Hematopoietic multipotent progenitor cell (in vitro differentiated cells): Measurements from ENCODE around the gene HEPHL1. TPM values are rescaled to one million over a fixed set of nuclear protein-coding genes. Genes with fewer than 3 reads are reported as not detected.
"Not testable (repeated sequence)": the region's sequence is repeated elsewhere in the genome, so short reads cannot be mapped to it uniquely, and the experiment has no call there.

Experiments
- DNase-seq, 3 donors: peaks; one replicate each; pipeline ENCODE4 v3.0.0-alpha.2; 2011 to 2015; ENCODE audit warnings: low read depth in 2 of 3, low spot score in 2 of 3
- total RNA-seq: library from RNA; depleted of rRNA; stranded (reverse); fragments of >200 nt; gene quantifications from one replicate; pipeline ENCODE4 v1.2.3, GENCODE V29; 2012

HEPHL1 gene
- total RNA-seq, 1 donor = under 0.01 TPM

DNA sequence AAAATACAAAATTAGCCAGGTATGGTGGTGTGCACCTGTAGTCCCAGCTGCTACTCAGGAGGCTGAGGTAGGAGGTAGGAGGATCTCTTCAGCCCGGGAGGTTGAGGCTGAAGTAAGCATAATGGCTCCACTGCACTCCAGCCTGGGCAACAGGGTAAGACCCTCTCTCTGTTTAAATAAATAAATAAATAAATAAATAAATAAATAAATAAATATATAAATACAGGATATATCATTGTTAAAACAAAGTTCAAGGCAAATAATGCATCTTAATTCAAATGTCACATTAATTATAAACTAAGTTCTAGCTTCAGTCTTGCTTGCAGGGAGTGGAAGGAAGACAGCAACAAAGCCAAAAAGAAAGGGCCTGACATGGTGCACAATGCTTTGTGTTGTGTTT, 63.0 kb downstream of the HEPHL1 start:
- no peak for DNase-seq

DNA sequence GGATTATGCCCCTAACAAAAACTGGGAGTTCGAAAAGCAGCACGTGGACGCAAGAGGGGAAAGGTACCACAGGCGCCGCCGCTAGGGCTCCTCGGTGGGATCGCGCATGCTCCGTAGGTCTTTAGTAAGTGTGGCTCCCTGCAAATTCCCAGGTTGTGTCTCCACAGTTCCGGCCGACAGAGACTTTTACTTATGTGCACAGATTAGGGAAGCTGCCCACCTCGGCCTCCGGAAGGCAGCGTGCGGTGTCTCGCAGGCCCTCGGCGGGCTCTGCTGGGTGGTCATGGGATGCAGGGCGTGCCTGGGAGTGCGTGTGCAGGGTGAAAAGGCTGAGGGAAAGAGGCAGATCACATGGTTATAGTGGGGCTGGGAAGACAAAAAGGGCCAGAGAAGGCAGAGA, 67.8 kb downstream of the HEPHL1 start:
- DNase-seq = no peak

DNA sequence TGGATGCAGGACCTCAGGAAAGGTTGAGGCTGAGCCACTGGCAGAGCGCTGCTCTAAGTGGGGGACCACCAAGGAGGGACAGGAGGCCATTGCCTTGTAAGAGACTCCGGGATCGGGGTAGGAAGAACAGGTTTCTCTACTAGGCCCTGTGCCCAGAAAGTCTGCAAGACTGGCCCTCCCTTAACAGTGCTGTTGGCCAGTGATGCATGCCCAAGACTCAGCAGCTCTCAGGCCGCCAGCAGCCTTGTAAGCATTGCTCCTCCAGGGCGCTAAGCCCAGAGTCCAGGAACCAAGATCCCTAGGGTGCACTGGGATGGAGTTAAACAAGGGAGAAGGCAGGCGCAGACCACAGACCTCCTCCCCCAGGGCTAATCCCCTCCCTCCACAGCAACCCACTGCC, 68.2 kb downstream of the HEPHL1 start:
- DNase-seq = no peak

DNA sequence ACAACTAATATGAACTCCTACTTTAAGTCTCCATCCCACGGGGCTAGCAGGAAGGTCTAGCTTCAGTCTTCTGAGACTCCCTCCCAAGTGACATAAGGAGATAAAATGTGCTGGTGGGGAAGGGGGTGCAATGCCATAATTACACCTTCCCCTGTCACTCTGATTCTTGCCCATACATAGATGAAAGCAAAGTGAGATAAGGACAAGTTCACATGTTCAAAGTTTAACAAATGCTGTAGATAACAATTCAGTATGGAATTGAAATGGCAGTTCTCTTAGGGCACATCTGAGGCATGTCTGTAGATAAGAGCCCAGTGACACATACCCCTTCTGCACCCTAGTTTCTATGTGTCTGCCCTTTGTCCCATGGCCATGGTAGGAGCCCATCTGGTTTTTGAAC, 69.2 kb downstream of the HEPHL1 start:
- no peak for DNase-seq

DNA sequence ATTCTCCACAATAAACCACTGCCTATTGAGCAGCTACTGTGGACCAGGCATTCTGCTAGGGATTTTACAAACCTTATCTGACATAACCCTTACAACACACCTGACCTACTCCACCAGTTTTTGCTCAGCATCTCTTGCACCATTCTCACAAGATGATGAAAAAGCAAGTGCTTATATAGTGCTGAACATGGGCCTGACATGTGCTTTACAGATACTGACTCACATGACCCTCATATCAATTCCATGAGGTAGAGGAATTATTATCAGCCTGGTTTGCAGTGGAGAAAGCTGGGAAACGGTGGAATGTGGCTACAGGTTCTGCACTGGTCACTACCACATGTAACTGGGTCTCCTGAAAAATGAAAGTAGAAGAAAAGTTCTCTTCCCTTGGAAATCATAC, 69.9 kb downstream of the HEPHL1 start:
- no peak for DNase-seq

DNA sequence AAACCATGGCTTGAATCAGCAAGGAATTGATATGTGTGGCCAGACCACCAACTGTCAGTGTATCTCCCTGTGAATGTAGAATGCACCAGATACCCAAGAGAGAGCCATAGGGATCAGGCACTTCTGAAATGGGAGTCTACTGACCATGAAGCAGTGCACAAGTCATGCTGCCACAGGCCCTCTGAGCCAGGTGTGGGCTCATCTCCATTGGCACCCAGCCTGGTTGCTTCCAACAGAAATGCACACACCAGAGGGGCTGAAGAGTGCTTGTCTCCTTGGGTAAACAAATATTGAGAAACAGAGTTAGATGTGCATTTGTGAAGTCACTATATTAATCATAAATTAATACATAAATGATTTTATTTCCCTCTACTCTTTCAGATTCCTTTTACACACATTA, 79.1 kb downstream of the HEPHL1 start:
- no peak for DNase-seq

DNA sequence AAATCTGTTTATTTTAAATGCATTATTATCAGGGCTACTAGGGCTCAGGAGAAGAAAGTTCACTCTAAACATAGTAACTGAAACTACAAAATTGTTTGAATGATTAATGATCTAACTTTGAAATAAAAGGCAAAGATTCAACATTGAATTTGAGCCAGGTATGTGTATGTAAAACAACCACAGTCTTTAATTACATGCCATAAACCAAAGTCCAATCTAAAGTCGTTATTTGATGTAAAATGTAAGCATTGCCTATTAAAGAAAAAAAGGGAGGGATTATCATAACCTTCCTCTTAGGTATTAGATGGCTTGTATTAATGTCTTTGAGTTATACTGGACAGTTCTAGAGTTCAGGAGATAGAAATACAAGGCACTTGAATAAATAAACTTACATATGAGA, 82.3 kb downstream of the HEPHL1 start:
- DNase-seq = no peak

DNA sequence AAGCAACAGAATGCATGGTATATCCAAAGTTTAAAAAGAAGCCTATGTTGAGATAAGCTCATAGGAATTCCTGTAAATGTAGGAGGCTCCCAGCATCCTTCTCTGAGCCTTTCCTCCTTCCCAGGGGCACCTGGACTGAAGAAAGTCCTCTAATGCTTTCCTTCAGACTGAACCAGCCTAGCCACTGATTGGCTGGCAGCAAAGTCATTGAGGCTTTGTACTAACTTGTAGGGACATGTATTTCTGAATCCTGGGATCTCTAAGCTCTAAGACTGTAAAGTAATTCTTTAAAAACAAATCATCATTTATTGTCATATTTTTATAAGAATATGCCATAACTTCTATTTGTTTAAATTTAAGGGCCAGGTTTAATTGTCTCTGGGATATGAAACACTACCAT, 83.6 kb downstream of the HEPHL1 start:
- DNase-seq = no peak

DNA sequence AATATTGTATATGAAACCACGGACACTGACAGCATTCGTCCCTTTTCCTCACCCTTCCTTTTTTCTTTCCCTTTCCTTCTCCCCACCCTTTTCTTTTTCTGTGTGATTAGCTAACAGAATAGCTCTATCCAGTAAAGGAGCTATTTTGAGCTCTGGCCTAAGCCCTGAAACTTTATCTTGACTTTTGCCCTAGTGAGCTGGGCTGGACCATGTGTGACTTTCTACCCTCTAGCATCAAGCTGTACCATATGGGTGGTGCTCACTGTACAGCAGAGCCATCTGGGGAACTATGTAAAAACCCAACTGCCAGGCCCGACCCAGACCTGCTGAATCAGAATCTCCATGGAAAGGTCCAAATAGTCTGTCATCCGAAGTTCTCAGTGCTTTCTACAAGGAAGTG, 85.6 kb downstream of the HEPHL1 start:
- no peak for DNase-seq

DNA sequence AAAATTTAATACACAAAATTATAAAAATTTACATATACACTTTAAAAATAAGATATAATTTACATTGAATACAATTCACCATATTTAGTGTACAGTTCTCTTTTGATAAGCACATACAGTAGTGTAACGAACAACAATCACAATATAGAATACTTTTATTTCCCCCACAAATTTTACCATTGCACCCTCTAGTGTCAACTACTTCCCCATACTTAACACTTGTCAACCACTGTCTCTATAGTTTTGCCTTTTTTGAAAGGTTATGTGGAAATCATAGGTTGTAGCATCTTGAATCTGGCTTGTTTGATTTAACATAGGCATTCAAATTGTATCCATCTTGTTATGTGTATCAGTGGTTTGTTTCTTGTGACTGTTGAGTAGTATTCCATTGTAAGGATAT, 86.2 kb downstream of the HEPHL1 start:
- peak in 1 of 3 donors; percentile 24 for DNase-seq

DNA sequence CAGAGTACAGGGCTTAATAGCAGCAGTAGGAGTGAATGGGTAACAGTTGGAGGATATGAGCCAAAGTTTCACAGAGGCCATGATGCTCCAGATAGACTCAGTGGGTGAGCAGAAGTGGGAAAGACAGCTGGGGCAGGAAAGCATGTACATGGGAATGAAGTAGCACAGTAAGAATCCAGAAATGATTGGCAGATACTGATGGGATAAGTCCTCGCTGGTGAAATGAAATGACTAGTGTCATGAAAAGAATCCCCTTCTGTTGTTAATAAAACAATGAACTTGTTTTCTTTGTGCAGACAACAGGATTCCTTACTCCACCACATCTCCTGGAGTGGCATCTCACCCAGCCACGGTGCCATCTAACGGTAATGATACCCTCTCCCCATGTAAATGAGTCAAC, 90.1 kb downstream of the HEPHL1 start:
- DNase-seq = no peak

DNA sequence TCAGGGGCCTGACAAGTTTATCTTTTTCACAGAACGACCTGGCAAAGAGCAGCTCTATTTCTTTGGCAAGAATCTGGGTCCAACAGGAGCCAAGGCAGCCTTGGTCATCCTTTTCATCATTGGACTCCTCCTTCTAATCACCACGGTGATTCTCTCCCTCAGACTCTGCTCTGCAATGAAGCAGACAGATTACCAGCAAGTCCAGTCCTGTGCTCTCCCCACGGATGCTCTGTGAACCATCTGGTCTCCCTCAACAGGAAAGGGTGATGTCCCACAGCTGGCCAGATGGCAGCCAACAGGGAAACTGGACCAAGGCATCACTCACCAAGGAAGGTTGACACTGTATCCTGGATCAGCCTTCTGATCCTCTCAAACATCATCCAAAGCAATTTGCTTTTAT, 90.5 kb downstream of the HEPHL1 start:
- no peak for DNase-seq

DNA sequence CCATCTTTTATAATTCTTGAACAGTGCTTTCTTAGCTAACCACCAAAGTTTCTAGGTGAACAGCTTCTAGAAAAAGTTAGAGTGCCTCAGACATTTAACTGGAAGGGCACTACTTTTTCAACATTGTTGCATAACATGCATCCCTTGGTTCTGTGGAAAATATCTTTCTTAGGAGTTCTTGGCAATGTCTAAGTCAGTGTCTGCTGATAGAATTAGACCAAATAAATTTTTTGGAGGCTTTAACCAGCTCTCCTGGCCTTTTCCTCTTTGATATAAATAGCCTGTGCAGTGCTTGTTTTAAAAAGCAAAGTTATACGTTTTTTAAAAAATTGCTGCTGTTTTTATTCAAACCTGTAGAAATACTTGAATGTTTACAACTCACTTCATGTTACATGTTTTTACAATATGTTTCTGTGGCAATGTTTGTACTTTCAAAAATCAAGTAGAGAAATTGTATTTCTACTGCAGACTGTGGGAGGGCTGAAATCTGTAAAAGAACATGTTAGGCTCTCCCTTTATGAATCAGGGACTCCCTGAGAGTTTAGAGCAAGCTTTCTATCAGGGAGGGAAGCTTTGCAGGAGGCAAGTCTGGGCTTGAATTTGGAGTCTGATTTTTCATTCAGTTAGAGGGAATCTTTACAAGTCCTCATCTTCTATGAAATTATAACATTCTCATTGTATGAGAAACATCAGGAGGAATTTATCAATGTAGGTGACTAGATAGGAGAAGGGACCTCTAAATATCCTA, 91.2 kb downstream of the HEPHL1 start:
- no peak for DNase-seq

DNA sequence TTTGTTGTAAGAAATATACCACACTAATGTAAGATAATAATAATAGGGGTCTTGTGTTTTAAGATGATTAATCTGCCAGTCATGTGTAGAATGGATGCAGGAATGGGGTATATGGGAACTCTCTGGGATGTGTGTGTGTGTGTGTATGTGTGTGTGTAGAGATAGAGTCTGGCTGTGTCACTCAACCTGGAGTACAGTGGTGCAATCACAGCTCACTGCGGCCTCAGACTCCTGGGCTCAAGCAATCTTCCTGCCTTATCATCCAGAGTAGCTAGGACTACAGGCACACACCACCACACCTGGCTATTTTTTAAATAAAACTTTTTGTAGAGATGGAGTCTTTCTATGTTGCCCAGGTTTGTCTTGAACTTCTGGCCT, 96.0 kb downstream of the HEPHL1 start:
- DNase-seq = no peak

DNA sequence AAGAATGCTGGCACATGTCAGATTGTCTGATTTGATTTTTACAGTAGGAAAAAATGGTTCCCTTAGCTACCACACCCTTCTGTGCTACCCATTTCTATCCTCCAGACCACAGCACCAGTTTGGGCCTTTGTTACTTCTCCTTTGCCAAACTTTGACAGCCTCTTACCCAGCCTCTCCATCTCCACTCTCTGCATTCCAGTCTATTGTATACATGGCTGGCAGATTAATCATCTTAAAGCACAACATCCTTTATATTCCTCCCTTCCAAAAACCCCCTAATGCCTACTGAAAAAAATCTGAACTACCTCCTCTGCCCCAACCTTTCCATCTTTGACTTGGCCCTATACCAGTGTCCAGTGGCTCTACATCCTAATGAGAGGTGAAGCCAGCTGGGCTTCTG, 96.7 kb downstream of the HEPHL1 start:
- no peak for DNase-seq

DNA sequence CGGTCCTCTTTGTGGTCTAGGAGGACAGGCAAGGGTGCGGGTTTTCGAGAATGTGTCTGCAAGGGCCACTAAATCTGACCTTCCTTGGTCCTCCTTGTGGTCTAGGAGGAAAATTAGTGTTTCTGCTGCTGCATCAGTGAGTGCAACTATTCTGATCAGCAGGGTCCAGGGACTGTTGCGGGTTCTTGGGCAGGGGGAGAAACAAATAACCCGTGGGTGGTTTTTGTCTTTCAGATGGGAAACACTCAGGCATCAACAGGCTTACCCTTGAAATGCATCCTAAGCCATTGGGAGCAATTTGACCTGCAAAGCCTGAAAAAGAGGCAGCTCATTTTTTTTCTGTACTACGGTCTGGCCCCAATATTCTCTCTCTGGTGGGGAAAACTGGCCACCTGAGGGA, 98.5 kb downstream of the HEPHL1 start:
- DNase-seq = not testable (repeated sequence)

DNA sequence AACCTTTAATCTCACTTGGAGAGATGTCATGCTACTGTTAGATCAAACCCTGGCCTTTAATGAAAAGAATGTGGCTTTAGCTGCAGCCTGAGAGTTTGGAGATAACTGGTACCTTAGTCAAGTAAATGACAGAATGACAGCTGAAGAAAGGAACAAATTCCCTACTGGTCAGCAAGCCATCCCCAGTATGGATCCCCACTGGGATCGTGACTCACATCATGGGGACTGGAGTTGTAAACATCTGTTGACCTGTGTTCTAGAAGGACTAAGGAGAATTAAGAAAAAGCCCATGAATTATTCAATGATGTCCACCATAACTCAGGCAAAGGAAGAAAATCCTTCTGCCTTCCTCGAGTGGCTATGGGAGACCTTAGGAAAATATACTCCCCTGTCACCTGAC, 99.4 kb downstream of the HEPHL1 start:
- not testable (repeated sequence) for DNase-seq

DNA sequence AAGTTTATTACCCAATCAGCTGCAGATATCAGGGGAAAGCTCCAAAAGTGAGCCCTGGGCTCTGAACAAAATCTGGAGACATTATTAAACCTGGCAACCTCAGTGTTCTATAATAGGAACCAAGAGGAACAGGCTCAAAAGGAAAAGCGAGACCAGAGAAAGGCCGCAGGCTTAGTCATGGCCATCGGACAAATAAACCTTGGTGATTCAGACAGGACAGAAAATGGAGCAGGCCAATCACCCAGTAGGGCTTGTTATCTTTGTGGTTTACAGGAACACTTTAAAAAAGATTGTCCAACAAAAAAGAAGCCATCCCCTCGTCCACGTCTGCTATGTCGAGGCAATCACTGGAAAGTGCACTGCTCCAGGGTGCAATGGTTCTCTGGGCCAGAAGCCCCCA, 99.8 kb downstream of the HEPHL1 start:
- no peak for DNase-seq

DNA sequence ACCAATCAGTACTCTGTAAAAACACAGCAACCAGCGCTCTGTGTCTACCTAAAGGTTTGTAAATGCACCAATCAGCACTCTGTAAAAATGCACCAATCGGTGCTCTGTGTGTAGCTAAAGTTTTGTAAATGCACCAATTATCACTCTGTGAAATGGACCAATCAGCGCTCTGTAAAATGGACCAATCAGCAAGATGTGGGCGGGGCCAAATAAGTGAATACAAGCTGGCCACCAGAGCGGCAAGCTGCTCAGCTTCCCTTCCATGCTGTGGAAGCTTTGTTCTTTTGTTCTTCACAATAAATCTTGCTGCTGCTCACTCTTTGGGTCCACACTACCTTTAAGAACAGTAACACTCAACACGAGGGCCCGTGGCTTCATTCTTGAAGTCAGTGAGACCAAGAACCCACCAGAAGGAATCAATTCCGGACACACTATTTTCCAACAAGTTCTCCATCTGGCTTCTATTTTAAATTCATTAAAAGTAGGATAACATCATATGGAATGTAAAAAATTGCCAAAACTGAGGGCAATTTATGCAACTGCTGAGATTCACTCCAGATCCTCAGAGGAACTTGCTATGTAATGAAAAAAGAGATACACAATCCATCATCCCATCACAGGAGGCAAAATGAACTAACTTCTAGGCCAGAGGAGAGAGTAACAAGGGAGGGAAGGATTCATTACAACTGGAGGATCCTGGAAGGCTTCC, 104.4 kb downstream of the HEPHL1 start:
- no peak for DNase-seq

DNA sequence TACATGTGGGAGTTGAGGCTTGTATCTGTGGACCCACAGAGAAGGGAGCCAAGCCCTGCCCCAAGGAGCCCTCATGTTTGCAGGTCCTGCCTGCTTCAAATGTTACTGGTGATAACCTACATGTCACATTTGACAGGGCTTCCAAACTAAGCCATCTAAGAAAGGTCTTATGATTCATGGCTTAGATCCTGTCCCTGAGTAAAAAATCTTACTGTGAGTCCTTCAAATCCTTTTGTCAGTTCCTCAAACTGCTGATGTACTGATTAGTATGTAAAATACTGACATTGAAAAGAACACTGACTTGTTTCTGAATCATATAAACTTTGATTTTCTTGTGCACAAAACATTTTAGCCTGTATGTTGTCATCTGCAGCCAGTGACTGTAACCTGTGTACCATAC, 106.5 kb downstream of the HEPHL1 start:
- DNase-seq = peak in 1 of 3 donors; percentile 38

DNA sequence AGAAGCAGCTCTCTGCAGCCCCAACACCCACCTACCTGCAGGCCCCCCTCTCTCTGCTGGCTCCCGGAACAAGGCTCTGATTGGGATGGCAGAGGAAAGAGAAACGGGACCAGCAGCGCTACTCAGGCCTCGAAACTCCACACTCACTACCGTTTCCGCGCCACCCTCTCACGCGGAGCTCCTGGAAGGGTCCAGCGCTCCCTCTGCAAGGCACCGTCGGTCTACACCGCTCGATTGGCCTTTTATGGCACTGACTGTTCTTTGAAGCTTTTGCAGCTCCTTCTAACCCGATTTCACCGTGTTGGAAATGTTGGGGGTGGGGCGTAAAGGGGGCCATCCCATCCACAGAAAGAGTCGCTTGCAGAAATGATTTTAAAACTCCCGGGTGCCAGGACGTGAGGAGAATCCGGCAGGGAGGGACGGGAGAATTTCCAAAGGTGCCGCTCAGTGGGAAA, 107.2 kb downstream of the HEPHL1 start:
- no peak for DNase-seq

DNA sequence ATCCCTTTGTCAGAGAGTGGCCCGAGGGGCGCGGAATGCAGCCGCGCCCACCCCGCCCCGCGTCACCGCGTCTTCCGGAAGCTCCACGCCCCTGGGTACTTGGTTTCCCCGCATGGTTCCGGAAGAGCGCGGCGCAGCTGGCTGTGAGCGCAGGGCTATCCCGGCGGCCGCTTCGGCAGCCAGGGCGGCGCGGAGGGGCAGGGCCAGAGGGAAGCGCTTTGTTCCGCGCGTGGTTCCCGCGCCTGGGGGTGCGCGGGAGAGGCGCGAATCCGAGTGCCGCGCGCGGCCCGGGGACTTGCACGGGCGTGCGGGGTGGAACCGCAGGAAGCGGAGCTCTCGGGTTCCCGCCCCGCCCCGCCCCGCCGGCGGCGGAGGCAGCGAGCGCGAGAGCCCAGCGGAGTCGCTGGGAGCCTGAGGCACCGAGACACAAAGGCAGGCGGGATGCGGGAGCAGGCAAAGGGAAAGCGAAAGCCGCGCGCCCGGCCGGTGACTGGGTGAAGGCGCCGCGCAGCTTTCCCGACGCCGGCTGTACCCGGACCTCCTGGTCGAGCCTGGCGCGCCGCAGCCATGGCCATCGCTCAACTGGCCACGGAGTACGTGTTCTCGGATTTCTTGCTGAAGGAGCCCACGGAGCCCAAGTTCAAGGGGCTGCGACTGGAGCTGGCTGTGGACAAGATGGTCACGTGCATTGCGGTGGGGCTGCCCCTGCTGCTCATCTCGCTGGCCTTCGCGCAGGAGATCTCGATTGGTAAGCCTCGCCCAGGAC, 107.8 kb downstream of the HEPHL1 start, which contains the start of gene PANX1:
TSS of gene PANX1 (plus strand) at position 96 of the 766 bp plus-strand sequence. CDS start at position 568, 472 bp downstream.
- DNase-seq = peak; percentile 67 to 88 (median 77)
